Ectodermal cell (in vitro differentiated cells): Measurements from ENCODE around the gene SLC11A1.

Source experiments
- H3K27ac ChIP-seq: 2 replicates; pipeline ENCODE4 v1.7.0; 2013; ENCODE audit warnings: mild to moderate bottlenecking, low read depth, low read length; ENCODE audit not compliant: insufficient read depth, poor library complexity, severe bottlenecking
- H3K27me3 ChIP-seq: 2 replicates; pipeline ENCODE4 v1.7.0; 2013; ENCODE audit warnings: mild to moderate bottlenecking, low read length; ENCODE audit not compliant: insufficient read depth, control insufficient read depth, poor library complexity, severe bottlenecking
- H3K36me3 ChIP-seq: one replicate; pipeline ENCODE4 v1.7.0; 2013; ENCODE audit warnings: low read length; ENCODE audit not compliant: control insufficient read depth, insufficient read depth
- H3K4me1 ChIP-seq: one replicate; pipeline ENCODE4 v1.7.0; 2013; ENCODE audit warnings: low read length; ENCODE audit not compliant: control insufficient read depth, insufficient read depth
- H3K4me3 ChIP-seq: 2 replicates; pipeline ENCODE4 v1.7.0; 2013; ENCODE audit warnings: low read depth, low read length, control low read depth; ENCODE audit not compliant: insufficient read depth
- H3K9me3 ChIP-seq: 2 replicates; pipeline ENCODE4 v1.7.0; 2013; ENCODE audit warnings: mild to moderate bottlenecking, low read length, moderate library complexity; ENCODE audit not compliant: control insufficient read depth
- WGBS, 2 experiments: methylation state at CpG; one replicate each; pipeline ENCODE4 v1.1.7; 2013; ENCODE audit warnings: missing lambda C conversion rate in 2 of 2; 5-methylcytosine and 5-hydroxymethylcytosine counted together

Gene SLC11A1

GRCh38 chr2:218364196-218364595 is 17.9 kb upstream of the SLC11A1 start:
- Histone ChIP-seq H3K27me3 (peaks cover 4% of the 10 kb centered on the region), H3K27ac (no peak overlapping the region), H3K4me1 (no peaks in the 10 kb centered on the region), H3K9me3 (no peaks in the 10 kb centered on the region), H3K36me3 (no peaks in the 10 kb centered on the region), H3K4me3 (no peak overlapping the region)
- 93 to 97% methylated on average over 6 of the region's 6 CpGs for WGBS, 2 experiments

- Histone ChIP-seq H3K4me3 (peak overlapping the region; percentile 44), H3K36me3 (no peaks in the 10 kb centered on the region), H3K27ac (no peak overlapping the region), H3K9me3 (no peaks in the 10 kb centered on the region), H3K4me1 (no peaks in the 10 kb centered on the region), H3K27me3 (peaks cover 4% of the 10 kb centered on the region)
- WGBS, 2 experiments = 83 to 89% methylated on average over 9 of the region's 9 CpGs
Observed at GRCh38 chr2:218366621-218367414, 15.3 kb upstream of the SLC11A1 start.

GRCh38 chr2:218367415-218368149 is 14.5 kb upstream of the SLC11A1 start:
- no peaks in the 10 kb centered on the region for H3K9me3 ChIP-seq
- peak overlapping the region; percentile 44 for H3K4me3 ChIP-seq
- H3K4me1 ChIP-seq = no peaks in the 10 kb centered on the region
- peaks cover 4% of the 10 kb centered on the region for H3K27me3 ChIP-seq
- H3K27ac ChIP-seq = no peak overlapping the region
- H3K36me3 ChIP-seq = no peaks in the 10 kb centered on the region
- WGBS, 2 experiments = 10% methylated on average over 60 of the region's 60 CpGs

- Histone ChIP-seq H3K9me3 (no peaks in the 10 kb centered on the region), H3K4me1 (no peaks in the 10 kb centered on the region), H3K4me3 (peak overlapping the region; percentile 44), H3K27me3 (peaks cover 4% of the 10 kb centered on the region), H3K27ac (no peak overlapping the region), H3K36me3 (no peaks in the 10 kb centered on the region)
- 80 to 81% methylated on average over 21 of the region's 21 CpGs for WGBS, 2 experiments
Observed at GRCh38 chr2:218368150-218368528, 13.9 kb upstream of the SLC11A1 start.

GRCh38 chr2:218368621-218369153 is 13.4 kb upstream of the SLC11A1 start:
- H3K27me3 ChIP-seq = peaks cover 4% of the 10 kb centered on the region
- H3K4me3 ChIP-seq = no peak overlapping the region
- no peaks in the 10 kb centered on the region for H3K36me3 ChIP-seq
- H3K4me1 ChIP-seq = no peaks in the 10 kb centered on the region
- WGBS, 2 experiments = 65 to 71% methylated on average over 26 to 27 of the region's 27 CpGs
- H3K9me3 ChIP-seq = no peaks in the 10 kb centered on the region
- no peak overlapping the region for H3K27ac ChIP-seq

GRCh38 chr2:218369330-218369729 is 12.7 kb upstream of the SLC11A1 start:
- peaks cover 4% of the 10 kb centered on the region for H3K27me3 ChIP-seq
- H3K27ac ChIP-seq = no peak overlapping the region
- H3K4me1 ChIP-seq = no peaks in the 10 kb centered on the region
- no peaks in the 10 kb centered on the region for H3K9me3 ChIP-seq
- 66 to 90% methylated on average over 2 of the region's 2 CpGs for WGBS, 2 experiments
- no peaks in the 10 kb centered on the region for H3K36me3 ChIP-seq
- H3K4me3 ChIP-seq = no peak overlapping the region

GRCh38 chr2:218370410-218371063 is 11.5 kb upstream of the SLC11A1 start:
- 90% methylated on average over 11 of the region's 11 CpGs for WGBS, 2 experiments
- Histone ChIP-seq H3K4me1 (no peaks in the 10 kb centered on the region), H3K36me3 (no peaks in the 10 kb centered on the region), H3K9me3 (no peaks in the 10 kb centered on the region), H3K27me3 (peaks cover 4% of the 10 kb centered on the region), H3K27ac (no peak overlapping the region), H3K4me3 (no peak overlapping the region)

- no peak overlapping the region for H3K27ac ChIP-seq
- no peaks in the 10 kb centered on the region for H3K9me3 ChIP-seq
- peaks cover 1% of the 10 kb centered on the region for H3K27me3 ChIP-seq
- H3K4me1 ChIP-seq = no peaks in the 10 kb centered on the region
- H3K4me3 ChIP-seq = no peak overlapping the region
- H3K36me3 ChIP-seq = no peaks in the 10 kb centered on the region
Observed at GRCh38 chr2:218371983-218372350, 10.1 kb upstream of the SLC11A1 start.

- H3K9me3 ChIP-seq = no peaks in the 10 kb centered on the region
- 92 to 93% methylated on average over 4 of the region's 4 CpGs for WGBS, 2 experiments
- no peak overlapping the region for H3K4me3 ChIP-seq
- no peaks in the 10 kb centered on the region for H3K36me3 ChIP-seq
- no peaks in the 10 kb centered on the region for H3K4me1 ChIP-seq
- H3K27me3 ChIP-seq = no peaks in the 10 kb centered on the region
- H3K27ac ChIP-seq = no peak overlapping the region
Observed at GRCh38 chr2:218374795-218375194, 7.3 kb upstream of the SLC11A1 start.

GRCh38 chr2:218375212-218375611 is 6.9 kb upstream of the SLC11A1 start:
- WGBS, 2 experiments = 84 to 91% methylated on average over 2 of the region's 2 CpGs
- no peaks in the 10 kb centered on the region for H3K36me3 ChIP-seq

More at GRCh38 chr2:218375212-218375611, 6.9 kb upstream of the SLC11A1 start:
- Histone ChIP-seq H3K27me3 (no peaks in the 10 kb centered on the region), H3K4me1 (no peaks in the 10 kb centered on the region), H3K27ac (no peak overlapping the region), H3K4me3 (no peak overlapping the region), H3K9me3 (no peaks in the 10 kb centered on the region)
